HCT116 (cell line): Measurements from ENCODE around the gene HOXB2. TPM values are rescaled to one million over a fixed set of nuclear protein-coding genes. Genes with fewer than 3 reads are reported as not detected.

Experiments used
- ATAC-seq: fragments of 200-7000 bp; cut with Tn5 transposase; 2 replicates; pipeline ENCODE4 v1.9.1; 2020; ENCODE audit warnings: mild to moderate bottlenecking, moderate library complexity
- BruUV-seq: library from RNA; stranded (reverse); fragments of 400-500 nt; replicated peaks from 2 replicates; lab custom pipeline; 2021; lab: Mats Ljungman, UMichigan
- CTCF ChIA-PET: fragments of 300-600 bp; sonication (Branson Sonifier 250); formaldehyde crosslinking; loops from one replicate; lab custom pipeline; 2021; ENCODE audit warnings: antibody characterized with exemption; lab: Charles Lee
- POLR2A ChIA-PET: fragments of 300-600, 350-600 bp; sonication (Branson Sonifier 250); formaldehyde crosslinking; loops from one replicate; lab custom pipeline; 2021; ENCODE audit warnings: antibody characterized with exemption; lab: Charles Lee
- RAD21 ChIA-PET, 2 experiments: fragments of 300-600 bp; sonication (Branson Sonifier 250); formaldehyde crosslinking; loops; one replicate each; lab custom pipeline; 2023; ENCODE audit warnings: low total read pairs in 2 of 2; ENCODE audit not compliant: uncharacterized antibody in 2 of 2, unreplicated experiment in 2 of 2, low non-redundant PET in 1 of 2; lab: Charles Lee
- DNase-seq: peaks from one replicate; pipeline ENCODE4 v3.0.0-alpha.2; 2010; ENCODE audit warnings: low read depth, low spot score
- H2AFZ ChIP-seq: fragments of 200-600 bp; shearing (Covaris generic), sonication (generic); 2 replicates; pipeline ENCODE4 v1.6.1; 2017; ENCODE audit warnings: low read depth, mixed run types, mixed read lengths, antibody characterized with exemption, low read length; ENCODE audit not compliant: poor library complexity, severe bottlenecking
- H3K27ac ChIP-seq: 2 replicates; pipeline ENCODE4 v1.5.1; 2012; ENCODE audit warnings: low read depth, low read length
- H3K27me3 ChIP-seq: fragments of 200-600 bp; sonication (generic); 2 replicates; pipeline ENCODE4 v1.6.1; 2016; ENCODE audit warnings: mixed run types, low read length, mixed read lengths; ENCODE audit not compliant: insufficient read depth
- H3K36me3 ChIP-seq, 2 experiments: fragments of 200-500 bp in 1 of 2; fragments of 200-600 bp in 1 of 2; sonication (Bioruptor generic) in 1 of 2; sonication (generic) in 1 of 2; 2 replicates each; pipeline versions ENCODE4 v1.5.1 to v1.6.1; 2014 to 2016; ENCODE audit warnings: low read length in 2 of 2, inconsistent platforms in 1 of 2, mixed read lengths in 1 of 2, mixed run types in 1 of 2; ENCODE audit not compliant: insufficient read depth in 2 of 2, control insufficient read depth in 1 of 2
- H3K4me1 ChIP-seq, 2 experiments: fragments of 200-600 bp in 1 of 2; sonication (generic) in 1 of 2; 2 replicates each; pipeline versions ENCODE4 v1.5.1 to v1.6.1; 2012 to 2017; ENCODE audit warnings: low read length in 2 of 2, inconsistent platforms in 1 of 2, mild to moderate bottlenecking in 1 of 2, mixed read lengths in 1 of 2, mixed run types in 1 of 2, moderate library complexity in 1 of 2; ENCODE audit not compliant: insufficient read depth in 2 of 2, control insufficient read depth in 1 of 2
- H3K4me2 ChIP-seq: fragments of 200-600 bp; sonication (generic); 2 replicates; pipeline ENCODE4 v1.6.1; 2017; ENCODE audit warnings: mixed run types, low read length, mixed read lengths
- H3K4me3 ChIP-seq, 2 experiments: fragments of 200-600 bp in 1 of 2; sonication (generic) in 1 of 2; replicated peaks in 1 of 2; 2 replicates each; pipeline ENCODE4 v1.5.1; 2011 to 2016; ENCODE audit warnings: low read length in 2 of 2, control low read depth in 1 of 2, low read depth in 1 of 2, mild to moderate bottlenecking in 1 of 2, mixed read lengths in 1 of 2, mixed run types in 1 of 2
- H3K79me2 ChIP-seq: fragments of 200-600 bp; sonication (generic); 2 replicates; pipeline ENCODE4 v1.6.1; 2017; ENCODE audit warnings: mild to moderate bottlenecking, mixed run types, low read length, moderate library complexity, mixed read lengths; ENCODE audit not compliant: insufficient read depth
- H3K9ac ChIP-seq: fragments of 200-600 bp; sonication (generic); 2 replicates; pipeline ENCODE4 v1.6.1; 2016; ENCODE audit warnings: low read length, mixed read lengths
- H3K9me2 ChIP-seq: fragments of 200-600 bp; sonication (generic), shearing (Covaris generic); 2 replicates; pipeline ENCODE4 v1.6.1; 2017; ENCODE audit warnings: mixed run types, mild to moderate bottlenecking, moderate library complexity; ENCODE audit not compliant: insufficient read depth
- H3K9me3 ChIP-seq, 2 experiments: fragments of 200-500 bp in 1 of 2; fragments of 200-600 bp in 1 of 2; sonication (Bioruptor generic) in 1 of 2; sonication (generic) in 1 of 2; 2 replicates each; pipeline ENCODE4 v1.6.1; 2014 to 2017; ENCODE audit warnings: low read length in 2 of 2, mixed read lengths in 2 of 2, inconsistent platforms in 1 of 2, low read depth in 1 of 2, mild to moderate bottlenecking in 1 of 2, mixed run types in 1 of 2, moderate library complexity in 1 of 2; ENCODE audit not compliant: control insufficient read depth in 1 of 2, insufficient read depth in 1 of 2
- H4K20me1 ChIP-seq: fragments of 200-600 bp; sonication (generic), shearing (Covaris generic); 2 replicates; pipeline ENCODE4 v1.6.1; 2017; ENCODE audit warnings: mixed run types, mild to moderate bottlenecking, moderate library complexity; ENCODE audit not compliant: insufficient read depth
- CBX3 ChIP-seq: IDR thresholded peaks from 2 replicates; pipeline ENCODE4 v1.6.1; 2012; ENCODE audit warnings: low read depth
- CEBPB ChIP-seq: IDR thresholded peaks from 2 replicates; pipeline ENCODE4 v1.6.1; 2012; ENCODE audit warnings: low read depth
- EGR1 ChIP-seq: IDR thresholded peaks from 2 replicates; pipeline ENCODE4 v1.6.1; 2012; ENCODE audit warnings: low read depth
- ELF1 ChIP-seq: IDR thresholded peaks from 2 replicates; pipeline ENCODE4 v1.6.1; 2012; ENCODE audit warnings: low read depth, borderline replicate concordance
- EZH2 ChIP-seq: fragments of 200-600 bp; sonication (generic); IDR thresholded peaks from 2 replicates; pipeline ENCODE4 v1.6.1; 2017; ENCODE audit warnings: antibody characterized with exemption, mixed run types
- FOSL1 ChIP-seq: IDR thresholded peaks from 2 replicates; pipeline ENCODE4 v1.6.1; 2012; ENCODE audit warnings: low read depth
- POLR2A ChIP-seq: IDR thresholded peaks from 2 replicates; pipeline ENCODE4 v1.7.0; 2011; ENCODE audit warnings: borderline replicate concordance; ENCODE audit not compliant: insufficient read depth, insufficient read length; ENCODE audit errors: extremely low read depth
- POLR2AphosphoS5 ChIP-seq: IDR thresholded peaks from 2 replicates; pipeline ENCODE4 v1.6.1; 2011; ENCODE audit warnings: mild to moderate bottlenecking, low read depth, low read length, moderate library complexity
- RAD21 ChIP-seq: IDR thresholded peaks from 2 replicates; pipeline ENCODE4 v1.6.1; 2012; ENCODE audit warnings: low read depth, mild to moderate bottlenecking
- SIN3A ChIP-seq: IDR thresholded peaks from 2 replicates; pipeline ENCODE4 v1.6.1; 2012; ENCODE audit warnings: low read depth
- SP1 ChIP-seq: IDR thresholded peaks from 2 replicates; pipeline ENCODE4 v1.6.1; 2012; ENCODE audit warnings: low read depth
- SRF ChIP-seq: IDR thresholded peaks from 2 replicates; pipeline ENCODE4 v1.6.1; 2012; ENCODE audit warnings: low read depth
- TCF7L2 ChIP-seq: IDR thresholded peaks from 2 replicates; pipeline ENCODE4 v1.7.0; 2011; ENCODE audit warnings: borderline replicate concordance, inconsistent platforms; ENCODE audit not compliant: insufficient read depth, insufficient read length; ENCODE audit errors: extremely low read depth
- YY1 ChIP-seq: IDR thresholded peaks from 2 replicates; pipeline ENCODE4 v1.6.1; 2011; ENCODE audit warnings: low read length, low read depth, moderate library complexity, mild to moderate bottlenecking; ENCODE audit not compliant: insufficient replicate concordance; ENCODE audit errors: extremely low read depth
- ZFX ChIP-seq: fragments of 450-650 bp; IDR thresholded peaks from 2 replicates; pipeline ENCODE4 v1.6.1; 2017
- ZNF274 ChIP-seq: fragments of 200-500 bp; sonication (Bioruptor generic); IDR thresholded peaks from 2 replicates; pipeline ENCODE4 v1.6.1; 2014; ENCODE audit warnings: mild to moderate bottlenecking, low read depth, low read length, inconsistent platforms
- intact Hi-C: fragments of 100-400 bp; cut with micrococcal nuclease; formaldehyde crosslinking; loops from 2 replicates; pipeline ENCODE4 v1.10.0; 2022
- total RNA-seq: library from RNA; stranded (reverse); gene quantifications from one replicate; pipeline ENCODE4 v1.2.1, GENCODE V29; 2021; ENCODE audit not compliant: unreplicated experiment
- TF ChIP-seq, protein P1 (sequence below): IDR thresholded peaks from 2 replicates; pipeline ENCODE4 v1.6.1; 2012; ENCODE audit warnings: low read depth
- TF ChIP-seq, protein P2 (sequence below), 3 experiments: fragments of 200-600 bp in 1 of 3; sonication (generic) in 1 of 3; IDR thresholded peaks in 2 of 3; conservative IDR thresholded peaks in 1 of 3; 2 replicates each; pipeline ENCODE4 v1.5.1; 2012 to 2017; ENCODE audit warnings: low read depth in 2 of 3, low read length in 2 of 3, antibody characterized with exemption in 1 of 3, borderline replicate concordance in 1 of 3, control low read depth in 1 of 3, mild to moderate bottlenecking in 1 of 3, mixed read lengths in 1 of 3, mixed run types in 1 of 3, moderate library complexity in 1 of 3; ENCODE audit not compliant: insufficient read depth in 1 of 3
- TF ChIP-seq, protein P3 (sequence below): IDR thresholded peaks from 2 replicates; pipeline ENCODE4 v1.6.1; 2012

The HOXB2 gene
- total RNA-seq, 1 experiment from 2014 or later = 2.0 TPM

DNA sequence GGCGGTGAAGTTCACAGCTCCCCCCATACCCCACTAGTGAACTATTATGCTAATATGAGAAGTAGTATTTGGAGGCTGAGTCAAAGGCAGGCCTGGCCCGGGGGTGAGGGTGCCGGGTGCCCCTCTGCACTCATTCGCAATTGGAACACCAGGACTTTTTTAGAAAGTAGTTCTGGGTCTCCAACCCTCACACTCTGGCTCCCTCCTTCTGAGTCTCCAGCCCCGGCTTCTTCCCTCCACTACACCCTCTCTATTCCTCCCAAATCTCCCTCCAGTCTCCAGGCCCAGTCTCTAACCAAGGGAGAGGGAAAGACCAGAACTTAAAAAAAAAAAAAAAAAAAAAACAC lies 11.3 kb upstream of the HOXB2 start:
- no peaks in the 10 kb centered on the region for H3K9me3 ChIP-seq
- H3K4me3 ChIP-seq = no peak overlapping the region
- intact Hi-C loops = no loop called here
- H3K36me3 ChIP-seq = no peaks in the 10 kb centered on the region
- no peaks in the 10 kb centered on the region for H4K20me1 ChIP-seq
- RAD21 ChIA-PET = no interaction called here
- no peak for DNase-seq
- no peaks in the 10 kb centered on the region for H3K9me2 ChIP-seq
- no peaks in the 10 kb centered on the region for H3K27me3 ChIP-seq
- no peak for ATAC-seq
- H3K4me2 ChIP-seq = no peak overlapping the region
- H3K79me2 ChIP-seq = no peaks in the 10 kb centered on the region
- no TSS peak for BruUV-seq
- no peak overlapping the region for H3K27ac ChIP-seq
- H3K9ac ChIP-seq = no peak overlapping the region
- CTCF ChIA-PET = no interaction called here
- no peak overlapping the region for H2AFZ ChIP-seq
- TF ChIP-seq, protein P1, sequence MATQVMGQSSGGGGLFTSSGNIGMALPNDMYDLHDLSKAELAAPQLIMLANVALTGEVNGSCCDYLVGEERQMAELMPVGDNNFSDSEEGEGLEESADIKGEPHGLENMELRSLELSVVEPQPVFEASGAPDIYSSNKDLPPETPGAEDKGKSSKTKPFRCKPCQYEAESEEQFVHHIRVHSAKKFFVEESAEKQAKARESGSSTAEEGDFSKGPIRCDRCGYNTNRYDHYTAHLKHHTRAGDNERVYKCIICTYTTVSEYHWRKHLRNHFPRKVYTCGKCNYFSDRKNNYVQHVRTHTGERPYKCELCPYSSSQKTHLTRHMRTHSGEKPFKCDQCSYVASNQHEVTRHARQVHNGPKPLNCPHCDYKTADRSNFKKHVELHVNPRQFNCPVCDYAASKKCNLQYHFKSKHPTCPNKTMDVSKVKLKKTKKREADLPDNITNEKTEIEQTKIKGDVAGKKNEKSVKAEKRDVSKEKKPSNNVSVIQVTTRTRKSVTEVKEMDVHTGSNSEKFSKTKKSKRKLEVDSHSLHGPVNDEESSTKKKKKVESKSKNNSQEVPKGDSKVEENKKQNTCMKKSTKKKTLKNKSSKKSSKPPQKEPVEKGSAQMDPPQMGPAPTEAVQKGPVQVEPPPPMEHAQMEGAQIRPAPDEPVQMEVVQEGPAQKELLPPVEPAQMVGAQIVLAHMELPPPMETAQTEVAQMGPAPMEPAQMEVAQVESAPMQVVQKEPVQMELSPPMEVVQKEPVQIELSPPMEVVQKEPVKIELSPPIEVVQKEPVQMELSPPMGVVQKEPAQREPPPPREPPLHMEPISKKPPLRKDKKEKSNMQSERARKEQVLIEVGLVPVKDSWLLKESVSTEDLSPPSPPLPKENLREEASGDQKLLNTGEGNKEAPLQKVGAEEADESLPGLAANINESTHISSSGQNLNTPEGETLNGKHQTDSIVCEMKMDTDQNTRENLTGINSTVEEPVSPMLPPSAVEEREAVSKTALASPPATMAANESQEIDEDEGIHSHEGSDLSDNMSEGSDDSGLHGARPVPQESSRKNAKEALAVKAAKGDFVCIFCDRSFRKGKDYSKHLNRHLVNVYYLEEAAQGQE = no peak
- TF ChIP-seq ELF1 (no peak), CBX3 (no peak), YY1 (no peak), TCF7L2 (no peak), SRF (no peak), ZFX (no peak), POLR2A (no peak), ZNF274 (no peak), SP1 (no peak), EGR1 (no peak), EZH2 (no peak), SIN3A (no peak), POLR2AphosphoS5 (no peak), FOSL1 (no peak), RAD21 (no peak), CEBPB (no peak)
- TF ChIP-seq, protein P2, sequence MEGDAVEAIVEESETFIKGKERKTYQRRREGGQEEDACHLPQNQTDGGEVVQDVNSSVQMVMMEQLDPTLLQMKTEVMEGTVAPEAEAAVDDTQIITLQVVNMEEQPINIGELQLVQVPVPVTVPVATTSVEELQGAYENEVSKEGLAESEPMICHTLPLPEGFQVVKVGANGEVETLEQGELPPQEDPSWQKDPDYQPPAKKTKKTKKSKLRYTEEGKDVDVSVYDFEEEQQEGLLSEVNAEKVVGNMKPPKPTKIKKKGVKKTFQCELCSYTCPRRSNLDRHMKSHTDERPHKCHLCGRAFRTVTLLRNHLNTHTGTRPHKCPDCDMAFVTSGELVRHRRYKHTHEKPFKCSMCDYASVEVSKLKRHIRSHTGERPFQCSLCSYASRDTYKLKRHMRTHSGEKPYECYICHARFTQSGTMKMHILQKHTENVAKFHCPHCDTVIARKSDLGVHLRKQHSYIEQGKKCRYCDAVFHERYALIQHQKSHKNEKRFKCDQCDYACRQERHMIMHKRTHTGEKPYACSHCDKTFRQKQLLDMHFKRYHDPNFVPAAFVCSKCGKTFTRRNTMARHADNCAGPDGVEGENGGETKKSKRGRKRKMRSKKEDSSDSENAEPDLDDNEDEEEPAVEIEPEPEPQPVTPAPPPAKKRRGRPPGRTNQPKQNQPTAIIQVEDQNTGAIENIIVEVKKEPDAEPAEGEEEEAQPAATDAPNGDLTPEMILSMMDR (IDR thresholded peaks at IDR 0.05 in 2 of 3, conservative IDR thresholded peaks at IDR 0.05 in 1 of 3; ENCODE audit: borderline replicate concordance in 1 of 3, insufficient read depth in 1 of 3, low read depth in 2 of 3, low read length in 2 of 3) = no peak
- TF ChIP-seq, protein P3, sequence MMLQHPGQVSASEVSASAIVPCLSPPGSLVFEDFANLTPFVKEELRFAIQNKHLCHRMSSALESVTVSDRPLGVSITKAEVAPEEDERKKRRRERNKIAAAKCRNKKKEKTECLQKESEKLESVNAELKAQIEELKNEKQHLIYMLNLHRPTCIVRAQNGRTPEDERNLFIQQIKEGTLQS = no peak
- POLR2A ChIA-PET = interaction anchor here (0.6 kb wide), 1 partner anchor 138 kb away, joined by 4 read pairs; no protein-coding TSS in a partner anchor
- H3K4me1 ChIP-seq = peaks cover 0 to 4% of the 10 kb centered on the region in 2 experiments; a peak in 1 of 4 replicates
